H1 (cell line): ENCODE results near the gene ABI3BP. TPM values are rescaled to one million over a fixed set of nuclear protein-coding genes. Genes with fewer than 3 reads are reported as not detected.

ENCODE experiments used
- ATF3 ChIP-seq: IDR thresholded peaks from 2 replicates; pipeline ENCODE4 v1.6.1; 2011; ENCODE audit warnings: low read depth, mild to moderate bottlenecking, low read length; ENCODE audit not compliant: insufficient read depth
- CHD2 ChIP-seq: IDR thresholded peaks from 2 replicates; pipeline ENCODE4 v1.6.1; 2012; ENCODE audit warnings: low read length, improper control_type of control experiment
- CHD7 ChIP-seq: fragments of 300-600 bp; sonication (generic); IDR thresholded peaks from 2 replicates; pipeline ENCODE4 v1.7.1; 2012; ENCODE audit warnings: low read length, moderate library complexity, mild to moderate bottlenecking, inconsistent platforms; ENCODE audit not compliant: insufficient replicate concordance
- EZH2 ChIP-seq: fragments of 200-600 bp; sonication (generic); IDR thresholded peaks from 2 replicates; pipeline ENCODE4 v1.7.1; 2012; ENCODE audit warnings: low read depth, mild to moderate bottlenecking, moderate library complexity, low read length, inconsistent platforms; ENCODE audit not compliant: severe bottlenecking
- FOSL1 ChIP-seq: IDR thresholded peaks from 2 replicates; pipeline ENCODE4 v1.6.1; 2011; ENCODE audit warnings: mild to moderate bottlenecking, low read depth, low read length, moderate library complexity; ENCODE audit not compliant: insufficient read depth
- HDAC2 ChIP-seq, 2 experiments: fragments of 300-600 bp in 1 of 2; sonication (generic) in 1 of 2; IDR thresholded peaks; 2 replicates each; pipeline ENCODE4 v1.6.1; 2011 to 2012; ENCODE audit warnings: low read depth in 2 of 2, low read length in 2 of 2, mild to moderate bottlenecking in 2 of 2, moderate library complexity in 2 of 2, borderline replicate concordance in 1 of 2, inconsistent platforms in 1 of 2
- MAFK ChIP-seq: IDR thresholded peaks from 2 replicates; pipeline ENCODE4 v1.6.1; 2012; ENCODE audit warnings: low read depth, mild to moderate bottlenecking, improper control_type of control experiment, low read length
- NANOG ChIP-seq: IDR thresholded peaks from 2 replicates; pipeline ENCODE4 v1.6.1; 2011; ENCODE audit warnings: low read length, low read depth, mild to moderate bottlenecking, inconsistent platforms; ENCODE audit not compliant: insufficient read depth, poor library complexity, severe bottlenecking
- RBBP5 ChIP-seq: IDR thresholded peaks from 2 replicates; pipeline ENCODE4 v1.7.1; 2012; ENCODE audit warnings: low read depth, mild to moderate bottlenecking, inconsistent platforms, low read length, moderate library complexity, borderline replicate concordance
- SUZ12 ChIP-seq: fragments of 200-600 bp; sonication (generic); IDR thresholded peaks from 2 replicates; pipeline ENCODE4 v1.6.1; 2012; ENCODE audit warnings: mild to moderate bottlenecking, inconsistent platforms, low read length, moderate library complexity, mixed read lengths
- polyA plus RNA-seq, 7 experiments: library from polyadenylated mRNA; depleted of rRNA in 3 of 7; stranded (reverse) in 5 of 7; unstranded in 2 of 7; fragments of >200 nt in 5 of 7; fragments of 200-250 nt in 2 of 7; gene quantifications; 1 replicate in 5 of 7; 2 replicates in 1 of 7; 4 replicates in 1 of 7; pipeline versions ENCODE4 v1.2.1 to v1.2.3, GENCODE V29; 2011 to 2013; ENCODE audit warnings: missing spikeins in 2 of 7, mixed read lengths in 2 of 7
- total RNA-seq: library from RNA; stranded (reverse); fragmentation: NEBNext Ultra II Directional; extraction: Animal tissue kit (Norgen Biotek cat#: 25700); gene quantifications from 2 replicates; pipeline ENCODE4 v1.2.1, GENCODE V29; 2021

The ABI3BP gene
- total and polyA plus RNA-seq, 2 of the 8 experiments (the other 6 are each of a cell fraction or from before 2014, with no cell fraction given), result 0.08 to 0.32 TPM

- TF ChIP-seq CHD7 (no peak), NANOG (no peak), FOSL1 (no peak), RBBP5 (no peak), MAFK (no peak), HDAC2 (IDR thresholded peaks at IDR 0.05; ENCODE audit: borderline replicate concordance in 1 of 2, low read depth in 2 of 2, low read length in 2 of 2) (no peak), SUZ12 (no peak), EZH2 (no peak), ATF3 (no peak), CHD2 (no peak)
These were observed 179.4 kb downstream of the ABI3BP start (continued) for GRCh38 chr3:100813828-100814227.
